SW 1271 (cell line): ENCODE results near the gene STAB1.

Experiments used
- DNase-seq, 2 experiments: peaks; one replicate each; lab custom pipeline; 2025; lab: John Stamatoyannopoulos, UW

The STAB1 gene

DNA sequence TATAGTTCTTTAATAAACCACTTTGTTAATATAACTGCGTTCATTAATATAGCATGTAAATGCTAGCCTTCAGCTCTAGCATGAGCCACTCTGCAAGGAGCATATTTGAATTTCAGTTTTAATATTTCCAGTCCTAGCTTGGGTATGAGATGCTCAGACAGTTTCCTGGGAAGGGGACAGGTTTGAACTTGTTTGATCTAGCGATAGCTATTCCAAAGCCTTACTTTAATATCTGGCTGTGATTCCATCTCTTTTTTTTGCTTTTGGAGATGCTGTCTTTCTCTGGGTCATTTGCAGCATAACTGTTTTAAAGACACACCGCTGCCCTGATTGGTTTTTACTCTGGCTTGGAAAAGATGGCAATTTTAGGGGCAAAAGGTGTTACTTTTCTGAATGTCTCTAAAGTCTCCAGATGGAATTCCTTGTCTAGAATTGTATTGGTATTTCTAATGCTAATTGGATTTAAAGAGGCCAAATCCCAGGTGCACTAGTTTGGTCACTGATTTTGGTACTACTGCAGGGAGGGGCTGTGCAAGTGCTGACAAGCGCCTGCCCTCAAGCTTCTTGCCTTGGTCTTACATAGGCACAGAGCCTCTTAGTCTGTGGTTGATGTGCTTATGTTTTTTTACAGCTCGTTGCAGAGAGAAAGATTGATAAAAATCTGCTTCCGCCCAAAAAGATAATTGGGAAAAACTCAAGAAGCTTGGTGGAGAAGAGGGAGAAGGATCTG, 36.9 kb upstream of the STAB1 start:
- no peak for DNase-seq

GRCh38 chr3:52458770-52459545, 36.2 kb upstream of the STAB1 start:
- DNase-seq = no peak

DNA sequence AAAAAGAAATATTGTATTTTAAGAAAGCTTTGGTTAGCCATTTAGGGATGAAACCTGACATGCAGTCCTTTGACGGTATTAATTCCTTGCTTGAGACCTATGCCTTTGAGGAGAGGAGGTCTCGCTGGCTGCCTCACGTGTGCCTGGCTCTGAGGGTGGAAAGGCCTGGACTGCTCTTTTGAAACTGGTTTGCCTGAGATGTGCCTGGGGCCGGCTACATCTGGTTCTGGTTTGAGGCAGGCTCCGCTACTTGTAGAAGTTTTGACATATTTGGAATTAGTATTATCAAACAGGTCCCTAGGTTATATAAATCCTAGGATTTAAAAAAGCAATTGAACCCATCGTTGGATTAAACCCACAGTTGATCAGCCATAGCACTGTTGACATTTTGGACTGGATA, 33.3 kb upstream of the STAB1 start:
- DNase-seq = no peak

GRCh38 chr3:52463416-52463815, 31.7 kb upstream of the STAB1 start:
- no peak for DNase-seq

DNA sequence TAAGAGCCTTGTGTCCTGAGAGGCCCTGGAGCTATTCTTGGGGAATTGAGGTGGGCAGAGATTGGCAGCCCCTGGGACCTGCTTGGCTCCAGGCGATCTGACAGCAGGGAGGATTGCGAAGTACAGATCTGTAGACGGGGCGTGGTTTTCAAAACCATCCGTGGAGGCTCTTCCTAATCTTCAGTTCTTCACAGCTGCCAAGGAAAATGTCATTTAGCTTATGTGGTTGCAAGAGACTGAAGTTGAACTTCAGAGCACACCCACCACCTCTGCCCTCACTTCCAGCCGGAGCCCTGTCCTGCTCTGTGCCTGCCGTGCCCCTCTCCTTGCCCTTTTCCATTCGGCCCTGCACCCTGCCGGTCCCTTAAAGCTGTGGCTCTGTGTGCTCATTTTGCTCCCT, 26.8 kb upstream of the STAB1 start:
- DNase-seq = no peak

DNA sequence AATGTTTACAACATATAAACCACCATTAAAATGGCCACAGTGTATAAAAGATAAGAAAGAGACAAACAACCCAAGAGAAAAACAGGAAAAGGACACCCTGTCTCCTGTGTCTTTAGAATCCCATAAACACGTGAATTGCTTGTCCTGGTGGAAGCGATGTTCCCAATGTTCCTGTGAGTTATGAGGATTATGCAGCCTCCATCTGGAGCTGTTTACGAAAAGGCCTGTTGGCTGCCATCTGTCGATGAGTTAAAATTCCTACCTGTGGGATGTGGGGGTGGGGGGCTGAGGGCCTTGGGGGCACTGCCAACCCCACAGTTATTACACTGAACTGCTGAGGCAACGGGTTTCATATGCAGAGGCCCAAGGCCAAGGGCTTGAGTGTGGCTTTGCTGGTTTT, 26.1 kb upstream of the STAB1 start:
- no peak for DNase-seq

GRCh38 chr3:52470920-52471319, 24.2 kb upstream of the STAB1 start:
- no peak for DNase-seq

DNA sequence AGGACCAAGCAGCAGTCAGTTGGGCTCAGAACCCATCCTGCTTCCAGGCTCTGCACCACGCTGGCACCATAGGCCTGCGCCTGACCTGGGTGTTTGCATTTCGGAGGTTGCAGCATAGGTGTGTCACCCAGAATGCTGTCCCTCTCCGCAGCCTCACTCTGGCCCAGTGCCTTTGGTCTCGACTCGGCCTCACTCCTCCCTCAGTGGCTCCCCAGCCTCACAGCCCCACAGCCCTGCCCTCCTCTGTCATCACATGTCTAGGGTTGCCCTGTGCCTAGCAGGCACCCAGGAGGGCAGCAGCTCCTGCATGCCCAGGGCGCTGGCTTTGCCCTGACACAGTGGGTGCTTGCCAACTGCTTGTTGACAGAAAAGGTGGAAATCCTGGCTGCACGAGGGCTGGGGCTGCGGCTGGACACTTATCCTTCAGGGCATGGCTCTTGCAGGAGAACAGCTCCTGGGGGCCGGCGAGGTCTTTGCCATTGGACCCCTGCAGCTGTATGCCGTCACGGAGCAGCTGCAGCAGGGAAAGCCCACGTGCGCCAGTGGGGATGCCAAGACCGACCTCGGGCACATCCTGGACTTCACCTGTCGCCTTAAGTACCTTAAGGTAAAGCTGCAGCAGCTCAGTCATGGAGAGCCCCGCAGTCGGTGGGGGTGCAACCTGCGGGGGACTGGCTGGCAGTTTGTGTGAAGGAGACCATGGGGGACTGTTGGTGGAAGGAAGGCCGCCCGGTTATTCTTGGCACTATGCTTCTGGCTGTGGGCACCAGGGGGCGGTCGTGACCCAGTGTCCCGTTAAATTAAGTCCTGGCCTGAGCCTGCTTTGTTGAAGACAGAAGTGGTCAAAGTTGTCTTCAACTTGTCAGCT, 23.5 kb upstream of the STAB1 start:
- no peak for DNase-seq

DNA sequence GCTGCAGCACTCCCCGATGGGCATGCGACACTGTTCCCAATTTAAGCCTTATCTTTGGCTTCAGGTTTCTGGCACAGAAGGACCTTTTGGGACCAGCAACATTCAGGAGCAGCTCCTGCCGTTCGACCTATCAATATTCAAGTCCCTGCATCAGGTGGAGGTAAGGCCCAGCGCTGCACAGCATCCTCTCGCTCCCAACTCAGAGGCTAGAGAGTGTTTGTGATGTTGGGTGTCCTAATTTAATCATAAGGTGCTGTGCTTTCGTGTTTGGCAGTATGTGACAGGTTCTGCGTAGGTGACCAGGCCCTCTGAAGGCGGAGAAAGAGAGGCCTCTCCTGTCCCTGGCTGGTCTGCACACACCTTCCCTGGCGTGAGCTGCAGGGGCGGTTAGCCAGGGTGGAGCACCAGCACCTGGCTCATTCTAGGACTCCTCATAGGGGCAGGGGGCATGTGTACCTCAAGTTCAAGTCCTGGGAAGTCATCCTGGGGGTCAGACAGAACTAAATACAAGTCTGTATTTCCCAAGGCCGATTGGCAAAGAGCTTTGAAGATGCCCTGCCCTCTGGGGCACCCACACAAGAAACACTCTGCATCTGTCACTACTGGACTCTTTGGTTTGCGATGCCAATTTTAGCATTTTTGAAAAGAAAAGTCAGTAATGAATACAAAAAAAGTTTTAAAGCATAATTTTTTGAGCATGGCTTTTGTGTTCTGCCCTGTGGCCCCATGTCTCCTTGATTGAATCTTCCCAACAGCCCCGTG, 22.7 kb upstream of the STAB1 start:
- no peak for DNase-seq

DNA sequence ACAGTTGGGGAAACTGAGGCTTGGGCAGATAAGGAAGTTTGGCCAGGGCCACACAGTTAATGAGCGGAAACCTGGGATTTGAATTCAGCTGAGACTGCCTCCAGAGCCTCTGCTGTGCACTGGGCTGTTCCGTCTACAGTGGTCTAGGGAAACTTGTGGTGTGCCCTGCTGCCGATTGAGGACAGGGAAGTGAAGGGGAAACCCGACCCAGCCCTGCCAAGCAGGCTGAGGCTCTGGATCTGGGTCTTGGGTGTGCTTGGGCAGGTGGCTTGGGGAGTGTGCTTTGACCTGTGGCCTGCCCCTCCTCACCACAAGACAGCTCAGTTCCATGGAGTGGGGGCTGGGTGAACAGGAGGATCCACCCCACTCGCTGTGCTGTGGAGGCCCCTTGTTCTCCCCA, 22.1 kb upstream of the STAB1 start:
- no peak for DNase-seq

DNA sequence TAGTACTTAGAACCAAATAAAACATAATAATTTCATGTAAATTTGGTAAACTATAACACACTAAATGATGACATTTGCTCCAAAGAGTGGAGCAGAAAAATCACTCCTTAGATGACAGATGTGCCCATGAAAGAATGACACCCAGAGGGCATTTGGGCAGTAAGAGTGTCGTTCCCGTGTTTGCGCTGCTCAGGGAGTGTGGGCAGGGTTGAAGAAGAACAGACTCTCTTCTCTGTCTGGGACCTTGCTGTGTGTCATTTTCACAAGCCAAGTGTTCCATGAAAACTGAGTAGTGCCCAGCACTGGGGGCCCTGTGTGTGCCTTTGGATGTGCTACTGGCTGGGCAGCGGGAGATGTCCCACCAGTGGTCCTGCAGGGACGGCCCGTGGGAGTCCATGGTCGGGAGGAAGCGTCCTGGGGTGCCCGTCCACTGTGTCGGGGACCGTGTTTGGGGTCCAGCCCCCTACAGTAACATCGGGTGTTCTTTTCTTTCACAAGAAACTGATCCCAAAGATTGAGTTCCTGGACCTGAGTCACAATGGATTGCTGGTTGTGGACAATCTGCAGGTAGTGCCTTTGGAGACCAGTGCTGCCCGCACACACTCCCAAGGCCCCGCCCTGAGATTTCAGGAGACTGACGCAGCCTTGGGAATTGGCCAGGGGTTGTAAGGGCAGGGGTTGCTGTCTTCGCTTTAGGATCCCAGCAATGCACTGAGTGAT, 17.9 kb upstream of the STAB1 start:
- DNase-seq = no peak

DNA sequence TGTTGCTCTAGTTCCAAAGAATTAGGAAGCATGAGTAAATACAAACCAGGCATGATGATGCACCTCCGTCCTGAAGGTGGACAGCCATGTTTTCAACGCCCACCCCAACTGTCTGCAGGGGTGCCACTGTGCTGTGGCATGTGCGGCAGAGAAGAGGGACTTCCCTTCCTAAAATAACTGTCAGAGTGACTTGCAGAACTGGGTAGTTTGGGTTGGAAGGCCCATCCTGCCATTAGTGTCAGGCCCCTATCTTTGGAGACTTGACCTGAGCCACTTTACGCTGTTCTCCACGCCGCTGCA, 17.4 kb upstream of the STAB1 start:
- DNase-seq = no peak

DNA sequence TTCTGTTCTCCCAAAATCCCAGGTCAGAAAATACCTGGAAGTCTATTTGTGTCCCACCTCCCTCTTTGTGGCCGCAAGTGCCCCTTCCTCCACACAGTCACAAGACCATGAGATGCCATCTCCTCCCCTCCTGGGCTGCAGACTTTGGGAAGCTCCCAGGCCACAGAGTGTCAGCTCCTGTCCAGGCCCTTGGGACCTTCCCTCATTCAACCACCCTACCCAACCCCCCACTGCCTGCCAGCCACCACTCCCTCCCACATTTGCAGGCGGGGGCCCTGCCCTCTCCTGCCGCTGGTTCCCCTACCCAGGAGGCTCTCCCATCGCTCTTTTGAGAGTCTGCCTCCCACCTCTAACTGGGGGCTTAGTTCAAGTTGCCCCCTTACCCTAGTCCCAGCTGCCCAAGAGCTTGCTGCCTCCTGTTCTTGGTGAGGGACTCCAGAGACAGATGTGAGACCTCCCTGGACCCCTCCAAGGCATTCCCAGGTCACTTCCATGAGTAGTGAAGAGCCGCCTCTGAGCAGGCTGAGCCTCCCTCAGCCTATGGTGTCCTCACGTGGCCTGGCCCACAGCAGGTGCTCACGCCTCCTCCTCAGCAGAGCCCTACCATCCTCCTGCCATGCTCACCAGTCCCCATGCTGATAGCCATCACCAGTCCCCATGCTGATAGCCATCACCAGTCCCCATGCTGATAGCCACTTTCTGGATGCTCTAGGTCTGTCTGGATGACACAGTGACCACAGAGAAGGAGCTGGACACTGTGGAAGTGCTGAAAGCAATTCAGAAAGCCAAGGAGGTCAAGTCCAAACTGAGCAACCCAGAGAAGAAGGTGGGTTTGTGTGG, 15.9 kb upstream of the STAB1 start:
- DNase-seq = no peak

- DNase-seq = no peak
Observed at GRCh38 chr3:52479877-52480575, 15.1 kb upstream of the STAB1 start.

DNA sequence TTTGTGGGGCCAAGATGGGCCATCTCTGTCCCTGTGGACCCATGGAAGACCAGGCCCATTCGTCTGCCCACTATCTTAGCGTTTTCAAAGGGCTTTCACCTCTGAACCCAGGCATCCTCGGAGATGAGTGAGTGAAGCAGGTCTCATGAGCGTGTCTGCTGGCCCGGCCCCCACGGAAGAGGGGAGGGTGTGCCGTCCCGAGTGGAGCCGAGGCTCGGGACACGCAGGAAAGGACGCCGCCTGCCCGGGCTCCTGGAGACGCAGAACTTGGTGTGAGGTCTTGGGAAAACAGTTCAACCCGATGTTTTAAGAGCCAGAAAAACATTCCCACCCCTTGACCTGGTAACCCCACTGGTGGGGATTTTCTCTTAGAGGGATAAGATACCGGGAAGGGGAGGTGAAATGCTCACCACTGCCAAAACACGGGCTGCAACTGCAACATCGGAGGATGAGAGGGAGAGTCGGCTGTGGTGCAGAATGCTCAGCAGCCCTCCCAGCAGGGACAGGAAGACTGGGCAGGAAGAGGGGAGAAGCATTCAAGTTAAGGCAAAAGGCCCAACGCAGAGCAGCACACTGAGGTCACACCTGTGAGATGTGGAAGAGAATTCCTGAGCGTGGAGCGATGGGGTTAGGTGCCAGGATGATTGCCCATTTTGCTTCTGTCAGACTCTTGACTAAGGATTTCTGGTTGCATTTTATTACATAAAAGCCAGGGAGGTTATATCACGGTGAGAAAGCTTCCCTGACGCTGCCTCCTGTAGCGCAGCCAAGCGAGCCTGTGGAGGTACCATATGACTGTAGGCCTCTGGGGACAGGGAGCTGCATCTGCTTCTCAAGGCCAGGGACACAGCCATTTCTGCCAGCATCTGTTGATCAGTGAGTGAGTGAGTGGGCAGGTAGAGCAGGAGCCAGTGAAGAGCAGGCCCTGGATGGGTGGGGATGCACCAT, 14.1 kb upstream of the STAB1 start:
- no peak for DNase-seq

DNA sequence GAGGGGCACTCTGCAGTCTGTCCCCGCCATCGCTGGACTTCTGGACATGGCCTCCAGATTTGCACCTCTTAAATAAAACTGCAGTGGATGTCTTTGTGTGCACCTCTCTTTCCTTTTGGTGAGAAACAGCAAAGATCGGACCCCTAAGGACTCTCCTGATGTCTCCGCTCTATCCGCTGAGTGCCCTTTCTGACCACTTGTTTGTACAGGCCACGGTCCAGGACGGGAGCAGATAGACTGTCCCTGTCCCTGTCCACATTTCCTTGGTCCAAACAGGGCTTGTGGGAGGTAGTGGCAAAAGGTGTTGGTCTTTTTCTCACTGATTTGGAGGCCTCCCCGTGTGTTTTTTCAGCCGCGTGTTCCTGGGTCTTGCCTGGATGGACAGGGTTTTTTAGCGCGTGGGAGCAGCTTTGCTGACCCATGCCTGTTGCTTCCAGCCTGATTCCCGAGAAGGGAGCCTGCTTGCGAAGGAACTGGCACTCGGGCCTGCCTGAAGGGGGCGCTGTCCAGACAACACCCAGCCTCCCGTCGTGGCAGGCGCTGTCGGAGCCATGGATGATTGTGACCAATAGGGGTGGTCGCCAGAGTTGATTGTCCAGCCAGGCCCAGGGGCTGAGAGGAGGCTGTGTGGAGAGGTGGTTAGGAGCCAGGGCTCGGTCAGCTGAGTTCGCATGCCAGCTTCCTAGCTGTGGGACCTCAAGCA, 13.2 kb upstream of the STAB1 start:
- DNase-seq = no peak

GRCh38 chr3:52483081-52483480, 12.1 kb upstream of the STAB1 start:
- no peak for DNase-seq
